Sigmoid colon (tissue), 4 donors: Measurements from ENCODE around the gene KSR1.

ENCODE experiments used
- EP300 ChIP-seq, 4 donors: sonication (generic); formaldehyde crosslinking; IDR thresholded peaks; one replicate each; pipeline ENCODE4 v1.6.1; 2017; ENCODE audit warnings: antibody characterized with exemption in 4 of 4
- POLR2A ChIP-seq, 2 donors: fragments of 450-650 bp; IDR thresholded peaks; one replicate each; pipeline ENCODE4 v1.6.1; 2016; ENCODE audit warnings: antibody characterized with exemption in 2 of 2, mild to moderate bottlenecking in 2 of 2, moderate library complexity in 2 of 2
- POLR2AphosphoS5 ChIP-seq, 4 donors: sonication (generic); formaldehyde crosslinking; IDR thresholded peaks; one replicate each; pipeline ENCODE4 v1.6.1; 2017; ENCODE audit warnings: antibody characterized with exemption in 4 of 4
- TF ChIP-seq, protein P1 (sequence below), 4 experiments: fragments of 450-650 bp in 3 of 4; fragments of 200-600 bp in 1 of 4; IDR thresholded peaks; one replicate each; pipeline ENCODE4 v1.5.1; 2016 to 2019; ENCODE audit warnings: antibody characterized with exemption in 4 of 4, mild to moderate bottlenecking in 3 of 4, moderate library complexity in 2 of 4

DNA sequence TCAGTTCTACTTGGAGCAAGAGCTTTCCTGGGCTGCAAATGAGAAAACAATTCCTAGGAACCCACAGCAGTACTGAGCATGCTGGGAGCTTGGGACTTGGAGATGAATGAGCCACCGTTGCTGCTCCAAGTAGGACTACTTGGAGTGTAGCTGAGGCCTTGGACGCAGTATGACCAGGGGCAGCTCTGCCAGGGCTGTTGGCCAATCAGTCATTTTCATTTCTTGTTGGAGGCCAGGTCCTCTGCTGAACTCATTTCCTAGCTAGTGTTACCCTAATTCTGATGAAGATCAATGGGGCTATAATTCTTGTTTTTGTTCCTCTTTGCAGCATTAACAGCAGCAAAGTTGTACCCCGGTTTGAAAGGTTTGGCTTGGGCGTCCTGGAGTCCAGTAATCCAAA, 166.7 kb downstream of the KSR1 start:
- TF ChIP-seq POLR2A (IDR thresholded peaks at IDR 0.05) (no peak), EP300 (IDR thresholded peaks at IDR 0.05) (no peak), POLR2AphosphoS5 (IDR thresholded peaks at IDR 0.05) (no peak)
- TF ChIP-seq, protein P1, sequence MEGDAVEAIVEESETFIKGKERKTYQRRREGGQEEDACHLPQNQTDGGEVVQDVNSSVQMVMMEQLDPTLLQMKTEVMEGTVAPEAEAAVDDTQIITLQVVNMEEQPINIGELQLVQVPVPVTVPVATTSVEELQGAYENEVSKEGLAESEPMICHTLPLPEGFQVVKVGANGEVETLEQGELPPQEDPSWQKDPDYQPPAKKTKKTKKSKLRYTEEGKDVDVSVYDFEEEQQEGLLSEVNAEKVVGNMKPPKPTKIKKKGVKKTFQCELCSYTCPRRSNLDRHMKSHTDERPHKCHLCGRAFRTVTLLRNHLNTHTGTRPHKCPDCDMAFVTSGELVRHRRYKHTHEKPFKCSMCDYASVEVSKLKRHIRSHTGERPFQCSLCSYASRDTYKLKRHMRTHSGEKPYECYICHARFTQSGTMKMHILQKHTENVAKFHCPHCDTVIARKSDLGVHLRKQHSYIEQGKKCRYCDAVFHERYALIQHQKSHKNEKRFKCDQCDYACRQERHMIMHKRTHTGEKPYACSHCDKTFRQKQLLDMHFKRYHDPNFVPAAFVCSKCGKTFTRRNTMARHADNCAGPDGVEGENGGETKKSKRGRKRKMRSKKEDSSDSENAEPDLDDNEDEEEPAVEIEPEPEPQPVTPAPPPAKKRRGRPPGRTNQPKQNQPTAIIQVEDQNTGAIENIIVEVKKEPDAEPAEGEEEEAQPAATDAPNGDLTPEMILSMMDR (IDR thresholded peaks at IDR 0.05), result no peak
